ENCODE data around the gene RAB10. TPM values are rescaled to one million over a fixed set of nuclear protein-coding genes. Genes with fewer than 3 reads are reported as not detected.

Gene RAB10
- total and polyA plus RNA-seq, 4 donors: 26.6 to 52.2 (median 41.6) TPM

- DNase-seq (ENCODE audit: low spot score): no peak
- H3K27me3 ChIP-seq (ENCODE audit: control insufficient read depth in 4 of 4, insufficient read depth in 4 of 4, low read length in 3 of 4): no peaks in the 10 kb centered on the region
Measured at GRCh38 chr2:26162963-26163362, 129.1 kb downstream of the RAB10 start.

DNA sequence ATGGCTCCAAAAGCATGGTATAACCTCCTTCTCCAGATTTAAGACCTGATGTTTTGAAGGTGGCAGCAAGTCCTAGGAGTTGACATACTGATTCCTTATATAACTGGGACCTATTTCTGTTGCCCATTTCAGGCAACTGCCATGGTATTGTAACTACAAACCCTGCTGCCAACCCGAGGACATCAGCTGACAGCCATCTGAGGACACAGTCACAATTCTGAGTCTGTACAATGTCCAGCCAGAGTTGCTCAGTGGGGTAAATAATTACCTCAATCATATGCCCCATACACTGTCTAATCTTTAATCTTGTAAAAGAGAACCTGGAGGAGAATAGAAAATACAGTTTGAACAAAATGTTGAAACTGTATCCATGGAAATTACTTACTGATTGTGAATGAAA, 130.3 kb downstream of the RAB10 start:
- Histone ChIP-seq H3K36me3 (ENCODE audit: control insufficient read depth in 4 of 4, insufficient read depth in 3 of 4, low read depth in 1 of 4, low read length in 3 of 4) (no peaks in the 10 kb centered on the region), H3K9ac (ENCODE audit: low read depth in 1 of 2, low read length in 2 of 2) (no peak overlapping the region), H3K27ac (ENCODE audit: low read depth in 1 of 2, low read length in 2 of 2) (no peak overlapping the region), H3K4me3 (ENCODE audit: low read depth in 1 of 3, low read length in 3 of 3) (no peak overlapping the region), H3K9me3 (ENCODE audit: control insufficient read depth in 4 of 4, low read length in 3 of 4) (no peaks in the 10 kb centered on the region), H3K4me1 (ENCODE audit: control insufficient read depth in 4 of 4, insufficient read depth in 4 of 4, low read length in 3 of 4) (peaks cover 0 to 2% (median 0%) of the 10 kb centered on the region in 4 donors), H3K27me3 (ENCODE audit: control insufficient read depth in 4 of 4, insufficient read depth in 4 of 4, low read length in 3 of 4) (no peaks in the 10 kb centered on the region)
- no peak for DNase-seq (ENCODE audit: low spot score)
- WGBS: 23% methylated on average over 1 of the region's 1 CpG
- no peak for TF ChIP-seq HNF4G (IDR thresholded peaks at IDR 0.05)
- no peak for TF ChIP-seq ATF3 (IDR thresholded peaks at IDR 0.05)
- no peak for TF ChIP-seq TAF1 (conservative IDR thresholded peaks at IDR 0.05)
- peak in 1 of 2 donors; percentile 32 for TF ChIP-seq JUND (IDR thresholded peaks at IDR 0.05)
- TF ChIP-seq GABPA (IDR thresholded peaks at IDR 0.05 in 1 of 2, conservative IDR thresholded peaks at IDR 0.05 in 1 of 2): no peak
- peak; percentile 46 to 70 for TF ChIP-seq HNF4A (conservative IDR thresholded peaks at IDR 0.05)
- TF ChIP-seq, protein P1, sequence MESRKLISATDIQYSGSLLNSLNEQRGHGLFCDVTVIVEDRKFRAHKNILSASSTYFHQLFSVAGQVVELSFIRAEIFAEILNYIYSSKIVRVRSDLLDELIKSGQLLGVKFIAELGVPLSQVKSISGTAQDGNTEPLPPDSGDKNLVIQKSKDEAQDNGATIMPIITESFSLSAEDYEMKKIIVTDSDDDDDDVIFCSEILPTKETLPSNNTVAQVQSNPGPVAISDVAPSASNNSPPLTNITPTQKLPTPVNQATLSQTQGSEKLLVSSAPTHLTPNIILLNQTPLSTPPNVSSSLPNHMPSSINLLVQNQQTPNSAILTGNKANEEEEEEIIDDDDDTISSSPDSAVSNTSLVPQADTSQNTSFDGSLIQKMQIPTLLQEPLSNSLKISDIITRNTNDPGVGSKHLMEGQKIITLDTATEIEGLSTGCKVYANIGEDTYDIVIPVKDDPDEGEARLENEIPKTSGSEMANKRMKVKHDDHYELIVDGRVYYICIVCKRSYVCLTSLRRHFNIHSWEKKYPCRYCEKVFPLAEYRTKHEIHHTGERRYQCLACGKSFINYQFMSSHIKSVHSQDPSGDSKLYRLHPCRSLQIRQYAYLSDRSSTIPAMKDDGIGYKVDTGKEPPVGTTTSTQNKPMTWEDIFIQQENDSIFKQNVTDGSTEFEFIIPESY (IDR thresholded peaks at IDR 0.05): peak; percentile 55
- peak; percentile 13 for TF ChIP-seq SP1 (IDR thresholded peaks at IDR 0.05)
- TF ChIP-seq YY1 (IDR thresholded peaks at IDR 0.05): peak; percentile 50
- TF ChIP-seq RXRA (IDR thresholded peaks at IDR 0.05): peak in 1 of 2 donors; percentile 68
- peak; percentile 9 for TF ChIP-seq FOXA1 (IDR thresholded peaks at IDR 0.05)
- TF ChIP-seq, protein P2, sequence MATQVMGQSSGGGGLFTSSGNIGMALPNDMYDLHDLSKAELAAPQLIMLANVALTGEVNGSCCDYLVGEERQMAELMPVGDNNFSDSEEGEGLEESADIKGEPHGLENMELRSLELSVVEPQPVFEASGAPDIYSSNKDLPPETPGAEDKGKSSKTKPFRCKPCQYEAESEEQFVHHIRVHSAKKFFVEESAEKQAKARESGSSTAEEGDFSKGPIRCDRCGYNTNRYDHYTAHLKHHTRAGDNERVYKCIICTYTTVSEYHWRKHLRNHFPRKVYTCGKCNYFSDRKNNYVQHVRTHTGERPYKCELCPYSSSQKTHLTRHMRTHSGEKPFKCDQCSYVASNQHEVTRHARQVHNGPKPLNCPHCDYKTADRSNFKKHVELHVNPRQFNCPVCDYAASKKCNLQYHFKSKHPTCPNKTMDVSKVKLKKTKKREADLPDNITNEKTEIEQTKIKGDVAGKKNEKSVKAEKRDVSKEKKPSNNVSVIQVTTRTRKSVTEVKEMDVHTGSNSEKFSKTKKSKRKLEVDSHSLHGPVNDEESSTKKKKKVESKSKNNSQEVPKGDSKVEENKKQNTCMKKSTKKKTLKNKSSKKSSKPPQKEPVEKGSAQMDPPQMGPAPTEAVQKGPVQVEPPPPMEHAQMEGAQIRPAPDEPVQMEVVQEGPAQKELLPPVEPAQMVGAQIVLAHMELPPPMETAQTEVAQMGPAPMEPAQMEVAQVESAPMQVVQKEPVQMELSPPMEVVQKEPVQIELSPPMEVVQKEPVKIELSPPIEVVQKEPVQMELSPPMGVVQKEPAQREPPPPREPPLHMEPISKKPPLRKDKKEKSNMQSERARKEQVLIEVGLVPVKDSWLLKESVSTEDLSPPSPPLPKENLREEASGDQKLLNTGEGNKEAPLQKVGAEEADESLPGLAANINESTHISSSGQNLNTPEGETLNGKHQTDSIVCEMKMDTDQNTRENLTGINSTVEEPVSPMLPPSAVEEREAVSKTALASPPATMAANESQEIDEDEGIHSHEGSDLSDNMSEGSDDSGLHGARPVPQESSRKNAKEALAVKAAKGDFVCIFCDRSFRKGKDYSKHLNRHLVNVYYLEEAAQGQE (IDR thresholded peaks at IDR 0.05): peak; percentile 29
- TF ChIP-seq EGR1 (IDR thresholded peaks at IDR 0.05; ENCODE audit: low read depth in 2 of 2): no peak
- peak; percentile 36 for TF ChIP-seq MAX (IDR thresholded peaks at IDR 0.05)
- TF ChIP-seq RAD21 (IDR thresholded peaks at IDR 0.05): no peak
- TF ChIP-seq FOXA2 (IDR thresholded peaks at IDR 0.05): peak; percentile 18
- no peak for TF ChIP-seq NR2F2 (IDR thresholded peaks at IDR 0.05)

More at GRCh38 chr2:26162963-26163362, 129.1 kb downstream of the RAB10 start:
- H3K4me3 ChIP-seq (ENCODE audit: low read depth in 1 of 3, low read length in 3 of 3): no peak overlapping the region
- H3K4me1 ChIP-seq (ENCODE audit: control insufficient read depth in 4 of 4, insufficient read depth in 4 of 4, low read length in 3 of 4): peaks cover 0 to 2% (median 0%) of the 10 kb centered on the region in 4 donors
- H3K36me3 ChIP-seq (ENCODE audit: control insufficient read depth in 4 of 4, insufficient read depth in 3 of 4, low read depth in 1 of 4, low read length in 3 of 4): no peaks in the 10 kb centered on the region
- WGBS: 95% methylated on average over 10 of the region's 10 CpGs
- TF ChIP-seq EGR1 (IDR thresholded peaks at IDR 0.05; ENCODE audit: low read depth in 2 of 2) (no peak), MAX (IDR thresholded peaks at IDR 0.05) (no peak), GABPA (IDR thresholded peaks at IDR 0.05 in 1 of 2, conservative IDR thresholded peaks at IDR 0.05 in 1 of 2) (no peak), ATF3 (IDR thresholded peaks at IDR 0.05) (no peak), RAD21 (IDR thresholded peaks at IDR 0.05) (no peak), HNF4G (IDR thresholded peaks at IDR 0.05) (no peak), FOXA1 (IDR thresholded peaks at IDR 0.05) (no peak), RXRA (IDR thresholded peaks at IDR 0.05) (no peak), SP1 (IDR thresholded peaks at IDR 0.05) (no peak), FOXA2 (IDR thresholded peaks at IDR 0.05) (no peak)
- TF ChIP-seq, protein P1 (IDR thresholded peaks at IDR 0.05): no peak
- H3K27ac ChIP-seq (ENCODE audit: low read depth in 1 of 2, low read length in 2 of 2): no peak overlapping the region
- no peak overlapping the region for H3K9ac ChIP-seq (ENCODE audit: low read depth in 1 of 2, low read length in 2 of 2)
- no peaks in the 10 kb centered on the region for H3K9me3 ChIP-seq (ENCODE audit: control insufficient read depth in 4 of 4, low read length in 3 of 4)

Data from liver (tissue), 9 donors.